ENCODE data around the gene HOXD4.

Gene HOXD4

GRCh38 chr2:176193048-176193447 lies 41.7 kb downstream of the HOXD4 start:
- no peak for DNase-seq

GRCh38 chr2:176199902-176200301 lies 48.6 kb downstream of the HOXD4 start:
- DNase-seq: no peak

GRCh38 chr2:176200971-176201370 lies 49.6 kb downstream of the HOXD4 start:
- no peak for DNase-seq

GRCh38 chr2:176202491-176202890 lies 51.1 kb downstream of the HOXD4 start:
- DNase-seq: no peak

Measured in left hindlimb (tissue), 1 donor.